Activated T-cell treated with anti-CD3 and anti-CD28 coated beads, Interleukin-2, amount 50 U/mL, for 1 hour (primary cell): Measurements from ENCODE around the gene ITIH3.

Experiments
- DNase-seq: peaks from one replicate; pipeline ENCODE4 v3.0.0-alpha.2; 2020

The ITIH3 gene

DNA sequence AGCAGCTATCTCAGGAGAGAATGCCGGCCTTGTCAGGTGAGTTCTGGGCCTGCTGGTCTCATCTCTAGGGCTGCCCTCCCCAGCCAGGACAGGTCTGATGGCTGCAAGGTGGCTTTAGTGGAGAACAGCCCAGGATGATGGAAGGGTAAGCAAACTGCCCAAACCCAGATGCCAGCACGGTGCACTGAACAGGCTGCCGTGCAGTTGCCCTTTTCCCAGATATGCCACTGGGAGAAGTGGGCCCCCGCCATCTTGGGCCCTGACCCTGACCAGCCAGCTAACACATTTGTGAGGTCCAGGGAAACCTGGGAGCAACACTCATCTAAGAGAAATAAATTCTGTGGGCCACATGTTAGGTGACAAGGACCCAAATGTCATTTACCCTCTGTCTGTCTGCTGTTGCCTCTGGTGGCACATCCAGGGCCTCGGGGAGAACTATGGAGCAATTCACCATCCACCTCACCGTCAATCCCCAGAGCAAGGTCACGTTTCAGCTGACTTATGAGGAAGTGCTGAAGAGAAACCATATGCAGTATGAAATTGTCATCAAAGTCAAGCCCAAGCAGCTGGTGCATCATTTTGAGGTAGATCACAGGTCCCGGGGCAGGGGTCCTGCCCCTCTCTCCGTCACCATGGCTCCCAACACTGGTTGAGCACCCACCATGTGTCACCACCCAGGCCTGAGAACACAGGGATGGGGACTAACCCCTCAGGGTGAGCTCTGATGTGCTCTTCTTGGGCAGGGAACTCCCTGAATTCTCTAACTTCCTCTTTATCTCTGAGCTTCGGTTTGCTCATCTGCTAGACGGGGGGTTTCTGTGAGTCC lies 15.4 kb upstream of the ITIH3 start:
- no peak for DNase-seq

- peak; percentile 2 for DNase-seq
Measured at GRCh38 chr3:52779837-52780585, 14.6 kb upstream of the ITIH3 start.

- DNase-seq = no peak
Measured at GRCh38 chr3:52781741-52782140, 12.9 kb upstream of the ITIH3 start.

DNA sequence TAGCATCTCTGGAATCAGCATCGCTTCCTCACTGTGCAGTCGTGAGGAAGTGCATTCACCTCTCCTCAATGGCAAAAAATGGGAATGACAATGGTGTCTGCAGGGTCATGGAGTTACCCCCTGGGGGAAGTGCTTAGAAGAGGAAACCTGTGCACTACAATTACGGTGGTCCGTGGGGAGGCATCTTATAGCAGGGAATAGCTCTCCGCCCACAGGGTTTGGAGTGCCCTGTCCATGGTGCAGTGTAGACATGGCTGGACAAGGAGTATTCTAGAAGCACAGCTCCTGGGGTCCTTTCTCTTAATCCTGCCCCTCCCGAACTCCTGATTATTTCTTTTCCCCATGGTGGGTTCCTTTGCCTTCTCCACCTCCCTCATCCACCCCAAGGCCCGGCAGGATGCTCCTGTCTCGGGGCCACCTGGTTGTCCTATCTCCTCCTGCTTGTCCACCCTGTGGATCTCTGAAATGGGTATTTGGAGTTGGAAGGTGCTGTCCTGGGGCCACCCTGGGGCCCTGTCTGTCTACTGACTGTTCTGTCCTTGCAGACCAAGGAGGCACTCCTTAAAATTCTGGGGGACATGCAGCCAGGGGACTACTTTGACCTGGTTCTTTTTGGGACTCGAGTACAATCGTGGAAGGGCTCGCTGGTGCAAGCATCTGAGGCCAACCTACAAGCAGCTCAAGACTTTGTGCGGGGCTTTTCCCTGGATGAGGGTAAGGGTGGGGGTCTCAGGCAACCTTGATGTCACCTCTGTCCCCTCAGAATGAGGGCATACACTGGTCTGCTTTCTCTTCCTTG lies 12.0 kb upstream of the ITIH3 start:
- no peak for DNase-seq

DNA sequence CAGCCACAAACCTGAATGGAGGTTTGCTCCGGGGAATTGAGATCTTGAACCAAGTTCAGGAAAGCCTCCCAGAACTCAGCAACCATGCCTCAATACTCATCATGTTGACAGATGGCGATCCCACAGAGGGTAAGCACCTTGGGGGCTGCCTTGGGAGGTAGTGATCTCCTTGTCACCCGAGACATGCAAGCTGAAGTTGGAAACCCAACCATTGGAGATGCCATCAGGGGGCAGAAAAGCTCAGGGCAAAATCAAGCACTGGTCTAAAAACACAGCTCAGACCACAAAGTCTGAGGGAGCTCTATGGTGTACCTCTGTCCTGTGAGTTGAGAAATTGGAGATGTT lies 11.4 kb upstream of the ITIH3 start:
- no peak for DNase-seq

DNA sequence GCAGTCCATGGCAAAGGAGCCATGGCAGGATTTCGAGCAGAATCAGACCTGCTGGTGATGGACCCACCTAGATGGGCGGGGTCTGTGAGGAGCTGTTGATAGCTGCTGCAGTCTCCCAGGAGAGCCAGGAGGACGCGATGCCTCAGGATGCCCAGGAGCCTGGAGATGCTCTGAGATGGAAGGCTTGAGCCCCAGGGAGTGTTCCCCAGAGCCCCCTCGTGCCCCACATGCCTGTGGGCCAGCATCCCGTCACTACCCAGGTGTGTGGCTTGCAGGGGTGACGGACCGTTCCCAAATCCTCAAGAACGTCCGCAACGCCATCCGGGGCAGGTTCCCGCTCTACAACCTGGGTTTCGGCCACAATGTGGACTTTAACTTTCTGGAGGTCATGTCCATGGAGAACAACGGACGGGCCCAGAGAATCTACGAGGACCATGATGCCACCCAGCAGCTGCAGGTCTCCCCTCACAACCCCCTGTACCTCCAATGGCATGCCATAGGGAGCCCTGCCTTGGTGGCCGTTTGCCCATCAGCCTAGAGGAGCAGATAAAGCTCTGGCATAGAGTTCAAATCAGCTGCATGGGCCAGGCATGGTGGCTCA lies 10.5 kb upstream of the ITIH3 start:
- DNase-seq = no peak

DNA sequence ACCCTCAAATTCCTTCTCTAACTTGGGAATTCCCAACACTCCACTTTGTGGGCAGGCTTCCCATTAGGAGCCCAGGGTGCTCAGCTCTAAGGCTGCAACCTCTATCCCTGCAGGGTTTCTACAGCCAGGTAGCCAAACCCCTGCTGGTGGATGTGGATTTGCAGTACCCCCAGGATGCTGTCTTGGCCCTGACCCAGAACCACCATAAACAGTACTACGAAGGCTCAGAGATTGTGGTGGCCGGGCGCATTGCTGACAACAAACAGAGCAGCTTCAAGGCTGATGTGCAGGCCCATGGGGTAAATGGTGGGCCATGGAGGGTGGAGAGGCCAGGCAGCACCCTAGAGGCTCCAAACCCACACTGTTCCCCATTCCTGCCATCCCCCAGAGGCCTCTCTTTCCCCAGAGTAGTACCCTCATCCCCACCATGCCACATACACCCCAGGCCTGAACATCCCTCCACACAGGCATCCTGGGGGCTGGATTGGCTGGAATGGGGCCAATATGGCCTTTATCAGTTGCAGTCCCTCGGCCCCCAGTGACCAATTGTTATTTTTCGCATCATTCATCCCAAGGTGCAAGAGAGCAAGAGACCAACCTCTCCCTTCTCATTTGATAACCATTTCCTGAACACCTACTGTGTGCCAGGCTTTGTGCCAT lies 9.5 kb upstream of the ITIH3 start:
- DNase-seq = no peak

DNA sequence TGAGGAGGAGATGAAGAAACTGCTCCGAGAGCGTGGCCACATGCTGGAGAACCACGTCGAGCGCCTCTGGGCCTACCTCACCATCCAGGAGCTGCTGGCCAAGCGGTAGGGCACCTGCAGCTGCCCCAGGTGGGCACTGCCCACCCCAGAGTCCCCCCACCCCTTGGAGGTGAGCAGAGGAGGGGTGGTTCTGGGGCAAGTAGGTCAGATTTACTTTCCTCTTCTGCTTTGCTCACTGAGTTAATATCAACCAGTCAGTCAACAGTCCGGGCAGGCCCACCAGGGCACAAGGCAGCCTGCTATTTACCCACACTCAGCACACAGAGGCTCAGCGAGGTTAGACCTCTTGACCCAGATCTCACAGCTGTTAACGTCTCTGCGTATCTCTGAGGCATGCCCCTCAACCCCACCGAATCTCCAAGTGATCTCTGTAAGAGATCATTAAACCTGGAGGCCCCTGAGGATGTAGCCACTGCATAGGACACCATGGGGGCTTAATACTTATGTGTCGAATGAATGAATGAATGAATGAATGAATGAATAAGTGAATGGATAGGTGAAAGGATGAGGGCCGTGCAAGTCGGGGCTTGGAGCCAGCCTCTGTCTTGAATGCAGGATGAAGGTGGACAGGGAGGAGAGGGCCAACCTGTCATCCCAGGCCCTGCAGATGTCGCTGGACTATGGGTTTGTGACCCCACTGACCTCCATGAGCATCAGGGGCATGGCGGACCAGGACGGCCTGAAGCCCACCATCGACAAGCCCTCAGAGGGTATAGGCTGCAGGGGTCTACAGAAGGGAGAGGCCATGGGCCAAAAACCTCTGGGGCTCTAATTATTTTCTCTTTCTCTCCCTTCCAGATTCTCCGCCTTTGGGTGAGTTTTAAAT lies 8.0 kb upstream of the ITIH3 start:
- DNase-seq = no peak

DNA sequence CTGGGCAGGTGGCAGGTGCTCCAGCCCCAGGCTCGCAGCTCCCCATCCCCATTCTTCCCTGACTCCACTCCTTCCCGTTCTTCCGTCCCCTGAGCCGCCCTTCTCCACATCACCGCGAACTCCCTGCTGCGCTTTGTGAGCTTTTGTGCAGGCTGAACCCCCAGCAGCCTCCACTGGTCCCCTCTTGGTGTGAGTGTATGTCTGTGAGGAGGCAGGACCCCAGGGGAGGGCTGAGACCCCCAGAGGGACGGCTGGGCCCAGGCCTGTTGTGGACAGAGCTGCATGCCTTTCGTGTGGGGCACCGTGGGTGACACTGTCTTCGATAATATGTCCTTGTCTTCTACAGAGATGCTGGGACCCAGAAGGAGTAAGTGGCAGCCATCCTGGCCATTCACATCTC lies 7.3 kb upstream of the ITIH3 start:
- DNase-seq = no peak

GRCh38 chr3:52787672-52788625 lies 6.6 kb upstream of the ITIH3 start:
- no peak for DNase-seq

DNA sequence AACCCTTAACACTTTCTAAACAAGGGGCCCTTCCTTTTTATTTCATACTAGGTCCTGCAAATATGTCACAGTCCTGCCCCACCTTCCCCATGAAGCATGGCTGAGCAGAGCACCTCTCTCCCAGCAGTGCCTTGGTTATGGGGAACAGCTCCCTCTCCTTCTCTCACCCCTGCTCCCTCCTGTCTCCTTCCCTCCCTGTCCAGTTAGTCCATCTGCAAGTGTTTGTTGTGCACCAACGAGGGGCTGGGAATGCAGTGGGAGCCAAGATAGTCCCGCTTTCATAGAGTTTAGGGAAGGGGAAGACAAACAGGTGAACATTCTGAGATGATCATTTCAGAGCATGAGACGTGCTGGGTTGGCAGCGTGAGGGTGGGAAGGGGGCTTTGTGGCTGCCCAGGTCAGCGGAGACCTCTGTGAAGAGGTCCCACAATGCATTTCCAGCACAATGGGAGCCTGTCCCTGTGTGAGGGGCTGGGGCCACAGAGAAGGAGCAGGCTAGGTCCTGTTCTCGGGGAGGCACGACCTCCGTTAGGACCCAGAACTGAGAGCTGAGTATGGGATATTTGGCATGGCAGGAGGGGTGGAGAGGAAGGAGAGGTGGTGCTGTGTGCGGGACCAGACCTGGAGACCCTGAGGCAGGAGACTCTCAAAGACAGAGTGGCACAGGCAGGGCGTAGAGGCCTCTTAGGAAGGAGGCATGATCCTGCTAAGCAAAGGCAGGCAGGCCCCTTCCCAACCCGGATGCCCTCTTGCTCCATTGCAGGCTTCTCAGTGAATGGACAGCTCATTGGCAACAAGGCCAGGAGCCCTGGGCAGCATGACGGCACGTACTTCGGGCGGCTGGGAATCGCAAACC lies 5.5 kb upstream of the ITIH3 start:
- DNase-seq = no peak

- no peak for DNase-seq
Measured at GRCh38 chr3:52789746-52790040, 4.9 kb upstream of the ITIH3 start.

- no peak for DNase-seq
Measured at GRCh38 chr3:52790337-52790736, 4.3 kb upstream of the ITIH3 start.

DNA sequence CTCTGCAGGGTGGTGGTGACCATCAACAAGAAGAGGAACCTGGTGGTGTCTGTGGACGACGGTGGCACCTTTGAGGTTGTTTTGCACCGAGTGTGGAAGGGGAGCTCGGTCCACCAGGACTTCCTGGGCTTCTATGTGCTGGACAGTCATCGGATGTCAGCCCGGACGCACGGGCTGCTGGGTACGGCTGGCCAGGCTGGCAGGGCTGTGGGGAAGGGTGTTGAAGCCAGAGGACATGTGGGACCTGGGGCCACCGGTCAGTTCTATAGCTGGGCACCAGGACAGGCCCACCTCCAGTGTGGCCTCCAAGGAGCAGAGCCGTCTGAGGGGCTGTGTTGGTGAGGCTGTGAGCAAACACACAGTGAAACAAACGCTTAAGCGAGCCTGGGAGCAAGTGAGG lies 3.9 kb upstream of the ITIH3 start:
- DNase-seq = no peak

DNA sequence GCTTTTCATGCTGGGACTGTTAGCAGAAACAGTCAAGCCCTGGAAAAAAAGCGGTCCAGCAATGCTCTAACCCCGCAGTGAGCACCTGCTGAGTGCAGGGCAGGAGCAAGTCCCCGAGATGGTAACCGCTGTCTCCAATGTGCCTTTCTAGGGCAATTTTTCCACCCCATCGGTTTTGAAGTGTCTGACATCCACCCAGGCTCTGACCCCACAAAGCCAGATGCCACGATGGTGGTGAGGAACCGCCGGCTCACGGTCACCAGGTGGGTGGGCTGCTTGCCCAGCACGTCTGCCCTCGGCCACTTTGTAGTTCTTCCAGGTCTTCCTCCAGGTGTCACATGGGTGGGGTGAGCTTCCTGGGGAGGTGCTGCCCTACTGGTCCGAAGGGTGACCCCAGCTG lies 3.2 kb upstream of the ITIH3 start:
- no peak for DNase-seq

GRCh38 chr3:52791928-52792327 lies 2.7 kb upstream of the ITIH3 start:
- DNase-seq = no peak

GRCh38 chr3:52792413-52792812 lies 2.2 kb upstream of the ITIH3 start:
- no peak for DNase-seq

DNA sequence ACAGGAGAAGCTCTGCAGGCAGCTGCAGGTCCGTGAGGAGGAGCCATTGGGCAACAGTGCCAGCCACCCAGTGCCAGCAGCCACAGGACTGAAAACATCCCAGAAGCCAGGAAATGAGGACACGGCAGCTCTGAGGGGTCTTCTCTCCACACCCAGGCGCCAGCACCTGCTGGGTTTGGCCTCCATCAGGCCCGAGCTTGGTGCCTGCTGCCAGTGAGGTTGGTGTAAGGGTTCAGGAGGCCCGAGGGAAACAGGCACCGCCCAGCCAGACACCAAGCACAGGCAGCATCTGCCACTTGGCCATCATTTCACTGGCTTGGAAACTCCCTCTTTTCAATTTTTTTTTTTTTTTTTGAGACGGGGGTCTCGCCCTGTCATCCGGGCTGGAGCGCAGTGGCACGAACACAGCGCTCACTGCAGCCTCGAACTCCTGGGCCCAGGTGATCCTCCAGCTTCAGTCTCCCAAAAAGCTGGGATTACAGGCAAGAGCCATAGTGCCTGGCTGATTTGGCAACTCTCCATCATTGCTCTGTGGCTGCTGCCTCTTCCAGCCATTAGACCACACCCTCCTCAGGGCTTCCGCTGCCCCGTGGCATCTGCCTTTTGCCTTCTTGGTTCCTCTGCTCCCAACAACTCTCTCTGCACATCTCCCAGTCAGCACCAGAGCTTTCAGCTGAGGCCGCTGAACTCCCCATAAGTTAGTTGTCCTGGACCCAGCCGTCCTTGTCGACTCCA lies 1.5 kb upstream of the ITIH3 start:
- DNase-seq = no peak
